Activated naive CD4-positive, alpha-beta T cell treated with anti-CD3 and anti-CD28 coated beads, Interleukin-2, amount 50 U/mL, for 72 hours (primary cell): ENCODE data around the gene ATP7B. TPM values are rescaled to one million over a fixed set of nuclear protein-coding genes. Genes with fewer than 3 reads are reported as not detected.
A peak's percentile ranks its signal among the peaks of the same experiment; 100 is the strongest.

Source experiments
- ATAC-seq, 2 donors: fragments of 150-1000 bp; cut with Tn5 transposase; 2 replicates each; pipeline ENCODE4 v1.10.0; 2021; ENCODE audit warnings: mild to moderate bottlenecking in 2 of 2, moderate library complexity in 2 of 2
- DNase-seq, 2 donors: peaks; one replicate each; pipeline ENCODE4 v3.0.0; 2021 to 2022; ENCODE audit warnings: low spot score in 2 of 2
- H3K27ac Mint-ChIP-seq, 2 donors: one replicate each; pipeline ENCODE4 v1.8.0; 2022; ENCODE audit warnings: mild to moderate bottlenecking in 2 of 2, mixed read lengths in 2 of 2
- H3K36me3 Mint-ChIP-seq, 2 donors: one replicate each; pipeline ENCODE4 v1.8.0; 2022; ENCODE audit warnings: mixed read lengths in 2 of 2
- H3K9me3 Mint-ChIP-seq, 2 donors: one replicate each; pipeline ENCODE4 v1.8.0; 2022; ENCODE audit warnings: mixed read lengths in 2 of 2
- total RNA-seq, 2 donors: library from RNA; stranded (reverse); gene quantifications; one replicate each; pipeline ENCODE4 v1.2.3, GENCODE V29; 2022

ATP7B gene
- total RNA-seq, 2 donors from 2014 or later = 0.96 to 1.1 TPM

DNA sequence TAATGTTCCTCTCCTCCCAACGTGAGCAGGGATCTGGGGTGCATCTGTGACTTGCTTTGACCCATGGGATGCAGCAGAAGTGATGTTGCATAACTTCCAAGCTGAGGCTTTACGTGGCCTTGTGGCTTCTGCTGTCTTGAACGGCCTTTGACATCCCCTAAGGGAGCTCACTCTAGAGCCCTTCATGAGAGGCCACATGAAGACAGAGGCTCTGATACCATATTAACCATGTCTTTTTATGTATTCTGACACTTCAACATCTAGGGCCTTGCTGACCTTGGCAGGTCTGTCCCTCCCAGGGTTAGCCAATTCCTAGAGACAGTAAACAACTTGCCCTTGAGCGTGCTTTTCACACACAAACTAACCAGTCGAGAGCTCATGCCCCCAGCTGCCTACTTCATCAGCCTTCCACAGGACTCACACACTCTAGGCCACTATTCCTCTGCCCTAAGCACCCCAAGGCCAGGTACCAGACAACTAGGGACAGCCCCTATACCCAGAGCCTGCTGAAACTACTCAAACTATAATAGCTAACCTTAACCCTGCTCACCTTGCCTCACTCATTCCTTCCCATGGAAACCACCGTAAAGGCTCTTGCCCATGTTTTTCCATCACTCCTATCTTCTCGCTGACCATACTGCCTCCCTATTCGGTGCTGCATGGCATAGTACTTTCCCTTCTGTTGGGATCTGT lies 104.1 kb downstream of the ATP7B start:
- no peaks in the 10 kb centered on the region for H3K36me3 Mint-ChIP-seq
- DNase-seq (no peak), ATAC-seq (peak; percentile 63 to 80)
- H3K27ac Mint-ChIP-seq = peak overlapping the region in 1 of 2 donors; percentile 17
- no peaks in the 10 kb centered on the region for H3K9me3 Mint-ChIP-seq

GRCh38 chr13:51906581-51906980 lies 104.7 kb downstream of the ATP7B start:
- DNase-seq (no peak), ATAC-seq (no peak)
- H3K27ac Mint-ChIP-seq = peak overlapping the region in 1 of 2 donors; percentile 17
- no peaks in the 10 kb centered on the region for H3K36me3 Mint-ChIP-seq
- H3K9me3 Mint-ChIP-seq = no peaks in the 10 kb centered on the region

GRCh38 chr13:51905787-51906186 lies 105.5 kb downstream of the ATP7B start:
- DNase-seq (no peak), ATAC-seq (no peak)
- Mint-ChIP-seq H3K27ac (no peak overlapping the region), H3K36me3 (no peaks in the 10 kb centered on the region), H3K9me3 (no peaks in the 10 kb centered on the region)

- no peak overlapping the region for H3K27ac Mint-ChIP-seq
- ATAC-seq (no peak), DNase-seq (no peak)
- H3K9me3 Mint-ChIP-seq = no peaks in the 10 kb centered on the region
- no peaks in the 10 kb centered on the region for H3K36me3 Mint-ChIP-seq
Observed at GRCh38 chr13:51902776-51903175, 108.5 kb downstream of the ATP7B start.

DNA sequence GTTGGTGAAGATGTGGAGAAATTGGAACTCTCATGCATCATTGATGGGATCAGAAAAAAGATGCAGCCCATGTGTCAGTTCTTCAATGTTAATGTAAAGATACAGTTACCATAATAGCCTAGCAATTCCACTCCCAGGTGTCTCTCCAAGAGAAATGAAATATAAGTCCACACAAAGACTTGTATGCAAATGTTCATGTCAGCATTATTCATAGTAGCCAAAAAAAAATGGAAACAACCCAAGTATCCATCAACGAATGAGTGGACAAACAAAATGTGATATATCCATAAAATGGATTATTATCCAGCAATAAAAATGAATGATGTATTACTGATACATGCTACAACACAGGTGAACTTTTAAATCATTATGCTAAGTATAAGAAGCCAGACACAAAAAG lies 110.8 kb downstream of the ATP7B start:
- ATAC-seq (no peak), DNase-seq (no peak)
- Mint-ChIP-seq H3K9me3 (no peaks in the 10 kb centered on the region), H3K27ac (no peak overlapping the region), H3K36me3 (no peaks in the 10 kb centered on the region)

DNA sequence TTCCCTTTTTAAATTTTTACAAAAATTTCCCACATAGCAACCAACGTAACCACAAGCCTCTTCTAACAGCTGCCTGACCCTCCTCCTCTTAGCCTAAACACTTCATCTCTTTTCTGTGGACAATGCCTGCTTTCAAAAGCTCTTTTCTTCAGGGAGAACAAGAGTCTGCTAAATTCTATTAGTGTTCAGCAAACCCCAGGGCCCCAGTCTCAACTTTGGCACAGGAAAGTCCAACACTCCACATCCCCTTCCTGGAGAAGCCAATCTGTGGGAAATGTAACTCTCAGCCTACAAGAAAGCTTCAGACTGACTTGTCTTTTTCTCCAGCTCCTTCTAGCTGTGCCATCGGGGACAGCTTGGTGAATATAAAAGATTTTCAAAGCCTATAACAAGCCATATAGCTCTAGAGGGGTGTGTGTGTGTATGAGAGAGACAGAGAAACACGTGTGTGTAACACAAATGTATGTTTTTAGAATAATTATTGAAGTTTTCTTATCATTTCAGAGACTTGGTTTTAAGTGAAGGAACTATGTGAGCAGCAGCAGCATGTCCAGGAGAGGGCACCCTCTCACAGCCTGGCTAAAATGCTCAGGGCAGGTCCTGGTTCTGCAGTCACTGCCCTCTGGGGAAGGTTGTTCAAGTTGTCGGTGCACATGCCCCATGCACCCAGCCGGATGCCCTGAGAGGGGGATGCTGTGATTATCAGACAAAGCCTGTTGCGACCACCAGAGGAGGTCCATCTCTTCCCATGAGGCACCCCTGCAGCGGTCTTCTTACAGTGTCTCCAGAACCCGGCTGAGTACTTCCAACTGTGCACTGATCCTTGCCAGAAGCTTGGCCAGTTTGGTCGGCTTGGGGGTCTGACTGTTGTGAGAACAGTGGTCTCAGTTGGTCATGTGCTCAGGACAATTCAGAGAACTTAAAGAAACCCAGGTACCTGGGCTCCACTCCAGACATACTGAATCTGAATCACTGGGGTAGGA lies 115.1 kb downstream of the ATP7B start:
- no peaks in the 10 kb centered on the region for H3K36me3 Mint-ChIP-seq
- DNase-seq (peak in 1 of 2 donors; percentile 46), ATAC-seq (peak; percentile 51 to 83)
- H3K9me3 Mint-ChIP-seq = no peaks in the 10 kb centered on the region
- H3K27ac Mint-ChIP-seq = no peak overlapping the region

DNA sequence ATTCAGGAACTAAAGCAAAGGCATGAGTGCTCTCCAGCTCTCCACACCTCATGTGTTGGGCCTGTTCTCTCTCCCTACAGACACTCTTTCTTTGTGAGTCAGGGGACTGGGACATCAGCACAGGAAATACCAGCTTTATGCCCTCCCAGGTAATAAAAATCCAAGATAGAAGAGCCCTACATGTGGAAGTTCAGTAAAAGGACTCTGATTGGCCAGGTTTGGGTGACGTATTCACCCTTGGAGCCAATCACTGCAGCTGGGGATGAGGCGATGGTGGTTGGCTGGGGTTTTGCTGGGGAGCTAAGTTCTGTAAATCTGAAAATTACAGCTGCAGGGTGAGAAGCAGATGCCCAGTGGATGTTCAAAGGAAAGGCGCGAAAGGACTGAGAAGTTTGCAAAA lies 117.0 kb downstream of the ATP7B start:
- ATAC-seq (no peak), DNase-seq (no peak)
- Mint-ChIP-seq H3K9me3 (no peaks in the 10 kb centered on the region), H3K27ac (no peak overlapping the region), H3K36me3 (no peaks in the 10 kb centered on the region)

- DNase-seq (no peak), ATAC-seq (no peak)
- no peaks in the 10 kb centered on the region for H3K9me3 Mint-ChIP-seq
- H3K36me3 Mint-ChIP-seq = no peaks in the 10 kb centered on the region
- no peak overlapping the region for H3K27ac Mint-ChIP-seq
Observed at GRCh38 chr13:51892657-51893056, 118.6 kb downstream of the ATP7B start.

- peaks cover 0 to 5% of the 10 kb centered on the region in 2 donors for H3K36me3 Mint-ChIP-seq
- no peak for ATAC-seq
- H3K27ac Mint-ChIP-seq = no peak overlapping the region
- H3K9me3 Mint-ChIP-seq = no peaks in the 10 kb centered on the region
- DNase-seq = no peak
Observed at GRCh38 chr13:51887468-51887867, 123.8 kb downstream of the ATP7B start.

- H3K36me3 Mint-ChIP-seq = peaks cover 5 to 9% of the 10 kb centered on the region in 2 donors
- ATAC-seq (no peak), DNase-seq (no peak)
- H3K27ac Mint-ChIP-seq = no peak overlapping the region
- peaks cover 0 to 11% of the 10 kb centered on the region in 2 donors for H3K9me3 Mint-ChIP-seq
Observed at GRCh38 chr13:51885651-51886050, 125.6 kb downstream of the ATP7B start.

GRCh38 chr13:51883226-51883600 lies 128.0 kb downstream of the ATP7B start:
- H3K27ac Mint-ChIP-seq = no peak overlapping the region
- ATAC-seq (no peak), DNase-seq (no peak)
- H3K9me3 Mint-ChIP-seq = peaks cover 0 to 11% of the 10 kb centered on the region in 2 donors
- H3K36me3 Mint-ChIP-seq = peaks cover 5 to 10% of the 10 kb centered on the region in 2 donors

Other genes starting within 250 kb of the ATP7B start
- gene DHRS12, start 207.3 kb downstream of the ATP7B start, total RNA-seq = 1 to 10 TPM; 2.0 to 7.2 TPM
- gene TMEM272, start 166.3 kb downstream of the ATP7B start, total RNA-seq = under 1 TPM; 0.36 to 0.60 TPM
- not detected for gene CCDC70, start 149.5 kb downstream of the ATP7B start, total RNA-seq
- gene ALG11, start 948 bp upstream of the ATP7B start, total RNA-seq = 10 to 100 TPM; 17.0 to 22.6 TPM
- 1 to 10 TPM; 6.8 to 6.9 TPM for gene UTP14C, start 13.2 kb upstream of the ATP7B start, total RNA-seq
- gene NEK5, start 117.6 kb upstream of the ATP7B start, total RNA-seq = under 1 TPM in 1 of 2 donors, not detected in 1; 0.14 TPM
- 1 to 10 TPM in 1 of 2 donors, under 1 TPM in 1; 0.18 to 6.2 TPM for gene NEK3, start 148.1 kb upstream of the ATP7B start, total RNA-seq